ENCODE data around the gene CYB561. TPM values are rescaled to one million over a fixed set of nuclear protein-coding genes. Genes with fewer than 3 reads are reported as not detected.
"Not testable (repeated sequence)": the region's sequence is repeated elsewhere in the genome, so short reads cannot be mapped to it uniquely, and the experiment has no call there.

CYB561 gene
- total RNA-seq, 1 donor from 2014 or later, result 17.2 TPM

DNA sequence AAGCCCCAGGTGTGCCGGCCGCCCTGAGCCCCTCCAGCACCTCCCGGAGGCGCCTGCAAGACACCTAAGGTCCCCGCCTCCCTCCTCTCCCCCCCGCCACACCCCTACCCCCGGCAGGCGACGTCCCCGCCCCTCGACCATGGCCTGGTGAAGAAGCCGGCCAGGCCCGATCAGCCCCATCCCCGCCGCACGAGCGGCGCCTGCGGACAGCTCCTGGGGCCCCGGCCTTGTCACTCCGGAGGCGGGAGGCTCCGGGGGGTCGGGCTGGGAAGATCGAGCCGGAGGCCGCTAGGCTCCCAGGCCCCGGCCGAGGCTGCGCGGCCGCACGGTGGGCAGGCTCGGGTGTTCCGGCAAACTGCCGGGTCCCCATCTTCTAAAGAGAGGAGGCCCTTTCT is 30.4 kb upstream of the CYB561 start:
- Mint-ChIP-seq H3K9me3 (ENCODE audit: unreplicated experiment) (peaks cover 3% of the 10 kb centered on the region), H3K36me3 (ENCODE audit: unreplicated experiment) (no peaks in the 10 kb centered on the region), H3K4me1 (ENCODE audit: low read depth, unreplicated experiment) (peaks cover 16% of the 10 kb centered on the region), H3K27me3 (ENCODE audit: unreplicated experiment) (peaks cover 4% of the 10 kb centered on the region), H3K27ac (ENCODE audit: unreplicated experiment) (no peak overlapping the region), H3K4me3 (ENCODE audit: unreplicated experiment) (no peak overlapping the region)
- TF ChIP-seq, protein P1, sequence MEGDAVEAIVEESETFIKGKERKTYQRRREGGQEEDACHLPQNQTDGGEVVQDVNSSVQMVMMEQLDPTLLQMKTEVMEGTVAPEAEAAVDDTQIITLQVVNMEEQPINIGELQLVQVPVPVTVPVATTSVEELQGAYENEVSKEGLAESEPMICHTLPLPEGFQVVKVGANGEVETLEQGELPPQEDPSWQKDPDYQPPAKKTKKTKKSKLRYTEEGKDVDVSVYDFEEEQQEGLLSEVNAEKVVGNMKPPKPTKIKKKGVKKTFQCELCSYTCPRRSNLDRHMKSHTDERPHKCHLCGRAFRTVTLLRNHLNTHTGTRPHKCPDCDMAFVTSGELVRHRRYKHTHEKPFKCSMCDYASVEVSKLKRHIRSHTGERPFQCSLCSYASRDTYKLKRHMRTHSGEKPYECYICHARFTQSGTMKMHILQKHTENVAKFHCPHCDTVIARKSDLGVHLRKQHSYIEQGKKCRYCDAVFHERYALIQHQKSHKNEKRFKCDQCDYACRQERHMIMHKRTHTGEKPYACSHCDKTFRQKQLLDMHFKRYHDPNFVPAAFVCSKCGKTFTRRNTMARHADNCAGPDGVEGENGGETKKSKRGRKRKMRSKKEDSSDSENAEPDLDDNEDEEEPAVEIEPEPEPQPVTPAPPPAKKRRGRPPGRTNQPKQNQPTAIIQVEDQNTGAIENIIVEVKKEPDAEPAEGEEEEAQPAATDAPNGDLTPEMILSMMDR (IDR thresholded peaks at IDR 0.05; ENCODE audit: partially characterized antibody, unreplicated experiment), result no peak
- peak; percentile 64 for DNase-seq

DNA sequence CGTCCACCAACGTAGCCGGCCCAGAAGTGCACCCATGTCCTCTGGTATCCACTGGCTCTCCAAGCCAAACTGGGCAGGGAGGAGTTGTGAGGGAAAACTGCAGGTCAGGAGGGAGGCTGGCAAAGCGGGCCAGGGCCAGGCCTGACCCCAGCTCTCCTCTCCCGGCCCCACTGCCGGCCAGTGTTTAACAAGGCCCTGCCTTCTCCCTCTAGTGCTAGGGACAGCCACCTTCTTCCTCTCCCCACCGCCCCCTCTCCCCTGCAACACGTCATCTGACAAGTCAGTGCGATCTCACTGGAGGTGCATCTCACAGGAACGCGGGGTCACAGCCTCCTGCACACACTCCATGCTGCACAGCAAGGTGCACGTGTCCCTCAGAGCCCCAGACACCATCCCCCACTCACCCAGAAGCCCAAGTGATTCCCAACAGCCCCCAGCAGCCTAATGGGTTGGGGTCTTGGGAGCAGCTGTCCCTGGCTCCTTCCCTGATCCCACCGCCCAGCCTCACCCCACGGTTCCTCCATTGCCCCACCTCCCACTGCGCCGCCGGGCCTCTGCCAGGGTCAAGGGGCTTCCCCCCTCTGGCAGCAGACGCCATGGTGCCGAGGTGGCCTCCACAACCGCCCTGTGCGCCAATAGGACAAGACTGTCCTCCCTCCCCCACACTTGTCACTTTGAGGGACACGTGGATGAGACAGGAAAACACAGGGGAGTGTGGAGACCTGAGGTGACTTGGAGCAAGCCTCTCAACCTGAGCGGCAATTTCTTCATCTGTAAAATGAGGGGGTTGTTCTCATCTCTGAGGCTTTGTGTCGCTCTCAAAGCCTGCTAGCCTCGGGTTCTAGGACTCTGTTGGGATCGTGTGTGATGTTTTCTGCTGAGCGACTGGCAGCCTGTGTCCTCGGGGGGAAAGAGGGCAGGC is 29.6 kb upstream of the CYB561 start:
- no peaks in the 10 kb centered on the region for H3K36me3 Mint-ChIP-seq (ENCODE audit: unreplicated experiment)
- H3K27me3 Mint-ChIP-seq (ENCODE audit: unreplicated experiment), result peaks cover 4% of the 10 kb centered on the region
- H3K9me3 Mint-ChIP-seq (ENCODE audit: unreplicated experiment), result peaks cover 3% of the 10 kb centered on the region
- H3K4me1 Mint-ChIP-seq (ENCODE audit: low read depth, unreplicated experiment), result peaks cover 16% of the 10 kb centered on the region
- TF ChIP-seq, protein P1 (IDR thresholded peaks at IDR 0.05; ENCODE audit: partially characterized antibody, unreplicated experiment), result no peak
- H3K27ac Mint-ChIP-seq (ENCODE audit: unreplicated experiment), result peak overlapping the region; percentile 39
- peak overlapping the region; percentile 75 for H3K4me3 Mint-ChIP-seq (ENCODE audit: unreplicated experiment)
- peak; percentile 17 for DNase-seq

- Mint-ChIP-seq H3K27me3 (ENCODE audit: unreplicated experiment) (peaks cover 4% of the 10 kb centered on the region), H3K4me1 (ENCODE audit: low read depth, unreplicated experiment) (peaks cover 12% of the 10 kb centered on the region), H3K4me3 (ENCODE audit: unreplicated experiment) (no peak overlapping the region), H3K27ac (ENCODE audit: unreplicated experiment) (no peak overlapping the region), H3K36me3 (ENCODE audit: unreplicated experiment) (no peaks in the 10 kb centered on the region), H3K9me3 (ENCODE audit: unreplicated experiment) (peaks cover 3% of the 10 kb centered on the region)
- DNase-seq, result no peak
- TF ChIP-seq, protein P1 (IDR thresholded peaks at IDR 0.05; ENCODE audit: partially characterized antibody, unreplicated experiment), result no peak
These were observed 28.7 kb upstream of the CYB561 start for GRCh38 chr17:63474586-63475460.

DNA sequence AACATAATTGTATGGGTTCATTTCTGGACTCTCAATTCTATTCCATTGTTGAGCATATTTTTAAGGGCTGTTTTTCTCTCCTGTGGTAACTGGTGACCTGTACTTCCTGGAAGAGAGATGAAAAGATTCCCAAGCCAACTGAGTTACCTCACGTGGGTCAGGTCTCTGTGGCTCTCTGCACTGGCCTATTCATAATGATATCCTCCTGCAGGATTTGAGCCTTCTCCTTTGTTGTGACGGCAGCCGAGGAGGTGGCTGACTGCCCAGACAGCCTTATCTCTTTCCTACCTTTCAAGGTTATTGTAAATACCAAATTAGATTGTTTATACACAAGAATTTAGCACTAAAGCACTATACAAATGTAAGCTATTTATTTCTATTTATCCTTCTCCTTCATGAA is 28.1 kb upstream of the CYB561 start:
- Mint-ChIP-seq H3K27ac (ENCODE audit: unreplicated experiment) (no peak overlapping the region), H3K9me3 (ENCODE audit: unreplicated experiment) (peaks cover 3% of the 10 kb centered on the region), H3K4me1 (ENCODE audit: low read depth, unreplicated experiment) (peaks cover 9% of the 10 kb centered on the region), H3K27me3 (ENCODE audit: unreplicated experiment) (peaks cover 4% of the 10 kb centered on the region), H3K36me3 (ENCODE audit: unreplicated experiment) (no peaks in the 10 kb centered on the region), H3K4me3 (ENCODE audit: unreplicated experiment) (no peak overlapping the region)
- no peak for DNase-seq
- TF ChIP-seq, protein P1 (IDR thresholded peaks at IDR 0.05; ENCODE audit: partially characterized antibody, unreplicated experiment), result no peak

- not testable (repeated sequence) for H3K36me3 Mint-ChIP-seq (ENCODE audit: unreplicated experiment)
These were observed 22.0 kb upstream of the CYB561 start for GRCh38 chr17:63468099-63468498.

More at GRCh38 chr17:63468099-63468498, 22.0 kb upstream of the CYB561 start:
- not testable (repeated sequence) for DNase-seq; H3K4me3 Mint-ChIP-seq (ENCODE audit: unreplicated experiment); H3K4me1 Mint-ChIP-seq (ENCODE audit: low read depth, unreplicated experiment); H3K27me3 Mint-ChIP-seq (ENCODE audit: unreplicated experiment); H3K9me3 Mint-ChIP-seq (ENCODE audit: unreplicated experiment); H3K27ac Mint-ChIP-seq (ENCODE audit: unreplicated experiment)

Measured in glutamatergic neuron (in vitro differentiated cells).